GM19035 (cell line): ENCODE results near the gene CA14.
"Not testable (repeated sequence)": the region's sequence is repeated elsewhere in the genome, so short reads cannot be mapped to it uniquely, and the experiment has no call there.

ENCODE experiments used
- ATAC-seq: cut with Tn5 transposase; IDR thresholded peaks from one replicate; pipeline ENCODE4 v1.9.1; 2021; ENCODE audit not compliant: unreplicated experiment

The CA14 gene

GRCh38 chr1:150280138-150280707, 22.6 kb downstream of the CA14 start:
- no peak for ATAC-seq

DNA sequence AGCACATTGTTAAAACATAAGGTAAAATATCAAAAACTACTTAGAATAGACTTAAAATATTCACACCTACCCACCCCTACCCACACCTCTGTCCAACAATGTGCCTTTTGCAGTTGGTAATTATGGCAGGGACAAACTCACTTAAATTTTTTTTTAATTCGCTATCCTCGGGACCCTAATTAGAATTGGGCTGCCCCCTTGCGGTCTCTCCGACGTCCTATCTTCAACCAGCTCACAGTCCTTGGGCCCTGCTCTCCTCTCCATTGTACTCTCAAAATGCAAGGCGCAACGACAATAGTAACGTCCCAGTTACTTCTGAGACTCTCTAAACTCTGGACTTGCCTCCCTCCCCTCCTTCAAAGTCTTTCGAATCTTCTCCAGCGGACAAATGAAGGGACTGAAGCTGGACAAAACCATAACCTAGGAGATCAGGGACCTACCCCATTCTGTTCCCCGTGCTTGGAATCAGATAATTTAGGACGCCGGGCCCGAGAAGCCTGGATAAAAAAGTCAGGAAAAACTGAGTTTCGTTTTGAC, 23.7 kb downstream of the CA14 start:
- no peak for ATAC-seq

DNA sequence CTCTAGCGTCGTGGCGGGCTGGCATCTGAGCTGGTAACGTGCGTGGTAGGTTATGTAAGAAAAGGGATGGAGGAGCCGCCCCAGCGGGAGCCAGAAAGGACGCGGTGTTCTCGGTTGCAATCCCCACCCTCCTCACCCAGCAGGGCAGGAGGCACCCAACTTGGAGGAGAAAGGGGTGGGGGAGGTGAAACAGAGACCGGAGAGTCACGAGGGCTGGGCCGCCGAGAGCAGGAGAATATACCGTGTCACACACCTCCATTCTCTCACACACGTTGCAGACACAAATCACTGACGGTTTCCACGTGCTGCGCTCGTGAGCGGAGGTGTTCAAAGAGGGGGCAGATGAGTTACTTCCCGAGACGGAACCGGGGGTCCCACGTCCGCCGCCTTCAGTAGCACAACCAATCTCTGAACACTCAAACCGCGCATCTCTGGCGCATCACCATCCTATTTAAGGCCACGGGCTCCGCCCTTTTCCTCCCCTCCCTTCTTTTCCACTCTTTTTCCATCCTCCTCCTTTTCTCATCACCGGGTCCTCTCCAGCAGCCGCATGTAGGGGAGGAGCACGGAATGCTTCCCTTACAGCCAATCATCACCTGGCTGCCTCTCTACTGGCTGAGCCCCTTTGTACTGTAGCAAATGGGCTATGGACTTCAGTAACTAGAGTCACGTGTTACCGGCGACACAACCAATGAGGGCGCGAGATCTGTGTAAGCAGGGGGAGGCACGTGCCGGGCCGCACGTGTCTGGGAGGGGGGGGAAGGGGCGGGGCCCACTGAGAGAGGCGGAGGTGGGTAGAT, 24.4 kb downstream of the CA14 start, which contains the start of gene CIART:
Gene CIART, plus strand, starts transcription at position 797 of the 800 bp plus-strand sequence. CDS start 714 bp downstream, outside the sequence.
- no peak for ATAC-seq

GRCh38 chr1:150282558-150282958, 25.0 kb downstream of the CA14 start:
- ATAC-seq = no peak

- no peak for ATAC-seq
Measured at GRCh38 chr1:150283260-150283659, 25.7 kb downstream of the CA14 start.

GRCh38 chr1:150288382-150288781, 30.8 kb downstream of the CA14 start:
- no peak for ATAC-seq

DNA sequence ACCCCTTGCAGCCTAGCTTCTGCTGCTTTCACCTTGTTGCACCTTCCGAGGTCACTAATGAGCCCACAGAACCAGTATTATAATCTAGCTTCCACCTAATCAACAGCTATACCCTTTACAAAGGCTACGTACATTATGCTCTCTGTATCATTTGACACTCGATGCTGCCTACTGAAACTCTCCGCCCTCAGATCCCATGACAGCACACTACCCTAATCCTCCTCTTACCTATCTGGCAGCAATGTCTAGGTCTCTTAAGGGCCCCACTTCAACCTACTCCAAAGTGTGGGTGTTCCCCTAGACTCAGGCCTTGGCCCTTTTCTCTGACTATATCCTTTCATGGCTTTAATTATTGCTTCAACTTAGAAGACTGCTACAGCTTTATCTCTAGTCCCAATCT, 31.2 kb downstream of the CA14 start:
- no peak for ATAC-seq

- ATAC-seq = peak; percentile 95
Measured at GRCh38 chr1:150293433-150294253, 36.1 kb downstream of the CA14 start, which contains the start of gene MRPS21. TSS of gene MRPS21 (plus strand) at chr1:150293861. CDS start at chr1:150294367, 506 bp downstream.

DNA sequence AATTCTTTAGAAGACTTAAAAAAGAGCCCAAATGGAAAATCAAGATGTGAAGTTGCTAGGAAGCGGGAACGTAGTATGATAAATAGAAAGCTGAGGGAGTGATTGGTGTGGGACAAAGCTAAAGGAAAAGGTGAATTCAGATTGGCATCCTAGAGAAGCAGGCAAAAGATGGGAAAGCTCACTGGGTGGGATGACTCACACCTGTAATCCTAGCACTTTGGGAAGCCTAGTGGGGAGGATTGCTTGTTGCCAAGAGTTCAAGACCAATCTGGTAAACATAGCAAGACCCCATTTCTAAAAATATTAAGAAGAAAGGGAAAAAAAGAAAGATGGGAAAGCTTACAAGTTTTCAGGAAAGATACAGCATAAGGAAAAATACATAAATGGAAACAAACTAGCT, 37.9 kb downstream of the CA14 start:
- no peak for ATAC-seq

GRCh38 chr1:150299716-150300115, 42.1 kb downstream of the CA14 start:
- ATAC-seq = no peak

- no peak for ATAC-seq
Measured at GRCh38 chr1:150302338-150302737, 44.8 kb downstream of the CA14 start.

DNA sequence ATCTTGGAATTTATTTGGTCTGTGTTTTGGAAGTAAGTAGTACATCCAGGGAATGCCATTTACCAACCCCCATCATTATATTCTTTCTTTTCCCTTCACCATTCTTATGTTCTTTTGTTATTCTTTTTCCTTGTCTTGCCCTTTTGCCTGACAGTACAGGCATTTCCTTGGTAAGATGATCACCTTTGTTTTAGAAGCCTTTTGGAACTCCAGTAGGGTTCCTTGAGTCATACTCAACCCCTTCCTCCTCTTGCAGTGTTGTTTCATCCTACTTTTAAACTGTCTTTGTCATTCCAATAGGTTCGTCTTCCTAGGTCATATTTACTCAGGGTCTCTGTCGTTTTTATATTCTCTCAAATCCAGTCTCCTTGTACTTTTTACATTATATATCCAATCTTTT, 45.3 kb downstream of the CA14 start:
- no peak for ATAC-seq

- ATAC-seq = not testable (repeated sequence)
Measured at GRCh38 chr1:150308585-150308984, 51.0 kb downstream of the CA14 start.

DNA sequence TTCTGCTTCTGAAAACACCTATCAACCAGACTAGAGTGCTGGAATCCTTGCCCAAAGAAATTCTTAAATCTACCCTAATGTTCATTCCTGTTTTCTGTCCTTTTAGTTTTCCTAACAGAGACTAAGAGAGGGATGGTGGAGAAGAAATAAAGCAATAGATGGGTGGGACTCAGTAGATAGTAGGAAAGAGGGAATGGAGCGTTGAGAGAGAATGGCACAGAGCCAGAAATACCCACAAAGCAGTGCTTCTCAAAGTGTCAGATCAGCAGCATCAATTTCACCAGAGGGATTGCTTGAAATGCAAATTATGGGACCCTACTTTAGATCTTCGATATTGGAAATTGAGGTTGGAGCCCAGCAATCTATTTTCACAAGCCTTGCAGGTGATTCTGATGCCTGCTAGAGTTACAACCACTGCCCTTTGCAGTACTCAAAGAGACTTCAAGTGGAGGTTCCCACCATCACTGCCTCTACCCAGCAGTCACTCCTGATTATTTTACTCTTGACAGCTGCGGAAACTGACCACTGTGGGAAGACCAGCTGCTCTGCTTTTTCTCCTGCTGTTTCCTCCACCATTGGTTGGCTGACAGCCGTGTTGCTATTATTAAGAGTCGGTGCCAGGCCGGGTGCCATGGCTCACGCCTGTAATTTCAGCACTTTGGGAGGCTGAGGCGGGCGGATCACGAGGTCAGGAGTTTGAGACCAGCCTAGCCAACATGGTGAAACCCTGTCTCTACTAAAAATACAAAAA, 52.4 kb downstream of the CA14 start:
- no peak for ATAC-seq

DNA sequence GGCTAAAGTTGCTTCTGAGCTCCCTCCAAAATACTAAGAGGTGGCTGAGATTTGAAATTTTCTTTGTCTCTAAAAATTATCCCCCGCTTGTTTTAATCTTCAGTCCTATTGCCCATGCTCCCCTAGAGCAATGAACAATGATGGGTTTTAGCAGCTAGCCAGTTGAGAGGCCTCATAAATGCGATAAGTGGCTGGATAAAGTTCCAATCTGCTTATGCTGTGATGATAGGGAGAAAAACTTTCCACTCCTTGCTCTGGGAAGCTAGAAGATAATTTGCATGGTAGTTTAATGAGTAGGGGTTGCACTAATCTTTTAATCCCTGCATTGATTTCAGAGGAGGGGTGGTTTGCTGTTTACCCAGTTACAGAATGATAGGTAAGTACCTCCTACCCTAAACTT, 54.2 kb downstream of the CA14 start:
- no peak for ATAC-seq
